Smooth muscle cell (in vitro differentiated cells): ENCODE data around the gene JARID2. TPM values are rescaled to one million over a fixed set of nuclear protein-coding genes. Genes with fewer than 3 reads are reported as not detected.
A peak's percentile ranks its signal among the peaks of the same experiment; 100 is the strongest.

Source experiments
- DNase-seq: peaks from one replicate; lab custom pipeline; 2025; ENCODE audit not compliant: unreplicated experiment; lab: John Stamatoyannopoulos, UW
- H2AFZ ChIP-seq: fragments of 200-600 bp; sonication (generic); 2 replicates; pipeline ENCODE4 v1.6.0; 2016; ENCODE audit warnings: antibody characterized with exemption, low read depth, mild to moderate bottlenecking
- H3F3A ChIP-seq: fragments of 200-600 bp; sonication (generic); 2 replicates; pipeline ENCODE4 v1.6.0; 2017; ENCODE audit warnings: antibody characterized with exemption, low read depth
- H3K27ac ChIP-seq: fragments of 200-600 bp; sonication (generic); 2 replicates; pipeline ENCODE4 v1.5.1; 2016; ENCODE audit warnings: low read depth, mild to moderate bottlenecking
- H3K27me3 ChIP-seq: fragments of 200-600 bp; sonication (generic); 2 replicates; pipeline ENCODE4 v1.6.1; 2016; ENCODE audit warnings: low read depth, mild to moderate bottlenecking
- H3K36me3 ChIP-seq: fragments of 200-600 bp; sonication (generic); 2 replicates; pipeline ENCODE4 v1.5.1; 2016; ENCODE audit warnings: low read depth
- H3K4me1 ChIP-seq: fragments of 200-600 bp; sonication (generic); 2 replicates; pipeline ENCODE4 v1.5.1; 2016; ENCODE audit warnings: low read depth
- H3K4me2 ChIP-seq: fragments of 200-600 bp; sonication (generic); 2 replicates; pipeline ENCODE4 v1.6.0; 2016; ENCODE audit warnings: mild to moderate bottlenecking
- H3K4me3 ChIP-seq: fragments of 200-600 bp; sonication (generic); 2 replicates; pipeline ENCODE4 v1.5.1; 2016; ENCODE audit warnings: mild to moderate bottlenecking
- H3K79me2 ChIP-seq: fragments of 200-600 bp; sonication (generic); 2 replicates; pipeline ENCODE4 v1.6.0; 2016; ENCODE audit warnings: low read depth, mild to moderate bottlenecking
- H3K9ac ChIP-seq: fragments of 200-600 bp; sonication (generic); 2 replicates; pipeline ENCODE4 v1.6.0; 2016; ENCODE audit warnings: low read depth
- H3K9me3 ChIP-seq: fragments of 200-600 bp; sonication (generic); replicated peaks from 2 replicates; pipeline ENCODE4 v1.5.1; 2016; ENCODE audit warnings: low read depth
- H4K20me1 ChIP-seq: fragments of 200-600 bp; sonication (generic); 2 replicates; pipeline ENCODE4 v1.6.0; 2016; ENCODE audit warnings: low read depth
- WGBS: methylation state at CpG from one replicate; pipeline ENCODE4 v1.1.7; 2016; ENCODE audit warnings: low lambda C conversion rate; 5-methylcytosine and 5-hydroxymethylcytosine counted together
- polyA plus RNA-seq: library from polyadenylated mRNA; unstranded; fragments of >200 nt; fragmentation: Nextera tagmentation; extraction: Ambion mirVana; gene quantifications from 2 replicates; pipeline ENCODE4 v1.2.1, GENCODE V29; 2016
- total RNA-seq: library from RNA; depleted of rRNA; stranded (reverse); fragments of >200 nt; gene quantifications from 2 replicates; pipeline ENCODE4 v1.2.3, GENCODE V29; 2014
- TF ChIP-seq, protein P1 (sequence below): fragments of 200-600 bp; sonication (generic); IDR thresholded peaks from 2 replicates; pipeline ENCODE4 v1.5.1; 2017; ENCODE audit warnings: borderline replicate concordance, mild to moderate bottlenecking, antibody characterized with exemption; ENCODE audit not compliant: insufficient read depth, poor library complexity, severe bottlenecking

JARID2 gene
- total and polyA plus RNA-seq, 2 experiments from 2014 or later: 5.2 to 10.2 TPM

DNA sequence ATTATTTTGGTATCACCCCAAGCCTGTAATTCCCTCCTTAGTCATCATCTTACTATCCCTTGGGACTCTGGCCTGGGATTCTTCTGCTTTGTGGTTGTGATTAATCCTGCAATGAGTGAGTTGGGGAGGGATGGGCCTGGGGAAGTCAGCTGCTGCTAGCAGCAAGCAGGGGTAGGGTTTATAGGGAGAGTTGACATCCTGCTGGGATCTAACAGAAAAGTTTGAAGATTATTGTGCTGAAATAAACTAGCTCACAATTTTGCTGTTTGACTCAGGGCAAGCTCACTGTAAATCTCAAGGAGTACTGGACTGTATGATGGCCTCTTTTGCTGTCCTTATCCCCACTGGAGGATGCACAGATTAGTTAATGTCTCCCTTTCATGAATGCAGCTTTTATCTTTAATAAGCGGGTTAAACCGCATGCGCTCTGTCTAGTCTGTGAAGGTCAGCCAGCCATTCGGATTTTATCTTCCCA lies 83.4 kb downstream of the JARID2 start:
- peaks cover 65% of the 10 kb centered on the region for H3K79me2 ChIP-seq
- no peaks in the 10 kb centered on the region for H3K27me3 ChIP-seq
- H3F3A ChIP-seq: peaks cover 17% of the 10 kb centered on the region
- H3K9me3 ChIP-seq: no peaks in the 10 kb centered on the region
- DNase-seq: peak; percentile 38
- H3K27ac ChIP-seq: peak overlapping the region; percentile 92
- peaks cover 29% of the 10 kb centered on the region for H3K4me1 ChIP-seq
- peak overlapping the region; percentile 81 for H3K4me2 ChIP-seq
- TF ChIP-seq, protein P1, sequence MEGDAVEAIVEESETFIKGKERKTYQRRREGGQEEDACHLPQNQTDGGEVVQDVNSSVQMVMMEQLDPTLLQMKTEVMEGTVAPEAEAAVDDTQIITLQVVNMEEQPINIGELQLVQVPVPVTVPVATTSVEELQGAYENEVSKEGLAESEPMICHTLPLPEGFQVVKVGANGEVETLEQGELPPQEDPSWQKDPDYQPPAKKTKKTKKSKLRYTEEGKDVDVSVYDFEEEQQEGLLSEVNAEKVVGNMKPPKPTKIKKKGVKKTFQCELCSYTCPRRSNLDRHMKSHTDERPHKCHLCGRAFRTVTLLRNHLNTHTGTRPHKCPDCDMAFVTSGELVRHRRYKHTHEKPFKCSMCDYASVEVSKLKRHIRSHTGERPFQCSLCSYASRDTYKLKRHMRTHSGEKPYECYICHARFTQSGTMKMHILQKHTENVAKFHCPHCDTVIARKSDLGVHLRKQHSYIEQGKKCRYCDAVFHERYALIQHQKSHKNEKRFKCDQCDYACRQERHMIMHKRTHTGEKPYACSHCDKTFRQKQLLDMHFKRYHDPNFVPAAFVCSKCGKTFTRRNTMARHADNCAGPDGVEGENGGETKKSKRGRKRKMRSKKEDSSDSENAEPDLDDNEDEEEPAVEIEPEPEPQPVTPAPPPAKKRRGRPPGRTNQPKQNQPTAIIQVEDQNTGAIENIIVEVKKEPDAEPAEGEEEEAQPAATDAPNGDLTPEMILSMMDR: no peak
- WGBS: 8% methylated on average over 4 of the region's 4 CpGs
- H2AFZ ChIP-seq: no peak overlapping the region
- H3K36me3 ChIP-seq: no peaks in the 10 kb centered on the region
- H3K9ac ChIP-seq: no peak overlapping the region
- peaks cover 96% of the 10 kb centered on the region for H4K20me1 ChIP-seq
- no peak overlapping the region for H3K4me3 ChIP-seq

DNA sequence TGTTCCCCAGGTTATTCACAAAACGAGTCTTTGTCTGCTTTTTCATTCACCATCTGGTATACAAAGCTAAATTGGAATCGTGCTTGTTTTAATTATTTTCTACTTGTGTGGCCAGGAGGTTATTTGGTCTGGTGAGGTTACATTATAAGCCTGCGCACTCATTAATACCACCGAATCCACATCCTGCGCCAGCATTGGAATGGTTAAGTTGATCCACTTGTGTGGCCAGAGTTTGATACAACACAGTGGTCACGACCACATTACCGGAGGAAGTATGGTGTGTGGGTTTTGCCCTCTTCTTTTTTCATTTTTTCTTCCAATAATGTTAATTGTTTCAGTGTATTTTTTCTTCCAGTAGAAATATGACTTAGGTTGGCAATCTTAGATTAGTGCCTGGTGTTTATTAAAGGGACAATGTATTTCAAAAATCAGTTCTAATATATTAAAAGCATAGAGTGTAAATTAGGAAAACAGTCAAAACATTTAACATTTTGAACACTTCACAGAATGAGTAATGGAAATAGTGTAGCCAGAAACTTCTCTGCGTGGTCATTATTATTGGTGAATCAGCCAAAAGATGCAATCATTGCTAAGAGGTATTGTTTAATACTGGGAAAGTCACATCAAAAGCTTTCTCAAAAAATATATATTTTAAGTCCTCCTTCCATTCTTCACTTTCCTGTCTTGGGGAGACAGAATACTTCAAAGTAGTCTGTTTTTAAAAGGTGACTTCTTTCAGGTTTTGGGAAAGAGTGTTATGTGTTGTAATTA lies 84.5 kb downstream of the JARID2 start:
- Histone ChIP-seq H3K79me2 (peaks cover 65% of the 10 kb centered on the region), H3K9me3 (no peaks in the 10 kb centered on the region), H3K4me1 (peaks cover 29% of the 10 kb centered on the region), H3K9ac (peak overlapping the region; percentile 68), H3K27ac (peak overlapping the region; percentile 92), H3K36me3 (no peaks in the 10 kb centered on the region), H3K4me2 (peak overlapping the region; percentile 81), H4K20me1 (peaks cover 96% of the 10 kb centered on the region), H2AFZ (no peak overlapping the region), H3K27me3 (no peaks in the 10 kb centered on the region), H3F3A (peaks cover 17% of the 10 kb centered on the region), H3K4me3 (no peak overlapping the region)
- TF ChIP-seq, protein P1: no peak
- no peak for DNase-seq
- WGBS: 43% methylated on average over 8 of the region's 8 CpGs

DNA sequence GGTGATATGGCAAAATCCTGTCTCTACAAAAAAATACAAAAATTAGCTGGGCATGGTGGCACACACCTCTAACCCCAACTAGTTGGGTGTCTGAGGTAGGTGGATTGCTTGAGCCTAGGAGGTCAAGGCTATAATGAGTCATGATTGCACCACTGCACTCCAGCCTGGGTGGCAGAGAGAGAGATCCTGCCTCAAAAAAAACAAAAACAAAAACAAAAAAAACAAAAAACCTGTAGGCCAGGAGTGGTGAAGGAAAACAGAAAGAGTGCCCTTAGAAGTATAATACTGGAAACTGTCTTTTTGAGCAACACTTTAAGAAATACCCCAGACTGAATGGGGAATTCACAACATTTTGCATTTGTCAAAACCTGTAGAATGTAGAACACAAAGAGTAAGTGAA lies 85.3 kb downstream of the JARID2 start:
- Histone ChIP-seq H2AFZ (no peak overlapping the region), H3K4me1 (peaks cover 29% of the 10 kb centered on the region), H3K27me3 (no peaks in the 10 kb centered on the region), H3K27ac (peak overlapping the region; percentile 92), H3K4me3 (no peak overlapping the region), H3K9ac (no peak overlapping the region), H3K79me2 (peaks cover 65% of the 10 kb centered on the region), H4K20me1 (peaks cover 97% of the 10 kb centered on the region), H3F3A (peaks cover 17% of the 10 kb centered on the region), H3K4me2 (peak overlapping the region; percentile 81), H3K36me3 (no peaks in the 10 kb centered on the region), H3K9me3 (no peaks in the 10 kb centered on the region)
- DNase-seq: no peak
- TF ChIP-seq, protein P1: no peak
